Activated CD8-positive, alpha-beta memory T cell treated with anti-CD3 and anti-CD28 coated beads for 4 hours (primary cell): ENCODE results near the gene GJB4.
"Not testable (repeated sequence)": the region's sequence is repeated elsewhere in the genome, so short reads cannot be mapped to it uniquely, and the experiment has no call there.

ENCODE experiments used
- DNase-seq, 2 donors: peaks; one replicate each; pipeline ENCODE4 v3.0.0-alpha.2; 2020; ENCODE audit warnings: low read depth in 2 of 2

The GJB4 gene

DNA sequence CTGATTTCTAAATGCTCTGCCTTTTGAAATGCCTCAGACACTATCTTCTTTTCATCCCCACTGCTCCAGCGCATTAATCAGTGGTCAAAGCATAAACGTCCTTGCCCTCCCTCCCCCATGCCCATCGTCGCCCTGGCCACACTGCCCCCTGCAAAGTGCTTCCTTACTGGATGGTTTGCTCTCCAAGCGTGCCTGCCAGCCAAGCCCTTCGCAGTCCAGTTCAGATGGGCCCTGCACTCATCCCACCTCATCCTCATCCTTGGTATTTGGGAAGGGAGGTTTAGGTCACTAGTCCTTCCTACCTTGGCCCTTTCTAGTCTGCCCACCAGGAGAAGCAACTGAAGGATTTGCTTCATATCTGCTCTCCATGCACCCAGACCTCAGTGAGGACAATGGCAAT is 36.4 kb downstream of the GJB4 start:
- no peak for DNase-seq

DNA sequence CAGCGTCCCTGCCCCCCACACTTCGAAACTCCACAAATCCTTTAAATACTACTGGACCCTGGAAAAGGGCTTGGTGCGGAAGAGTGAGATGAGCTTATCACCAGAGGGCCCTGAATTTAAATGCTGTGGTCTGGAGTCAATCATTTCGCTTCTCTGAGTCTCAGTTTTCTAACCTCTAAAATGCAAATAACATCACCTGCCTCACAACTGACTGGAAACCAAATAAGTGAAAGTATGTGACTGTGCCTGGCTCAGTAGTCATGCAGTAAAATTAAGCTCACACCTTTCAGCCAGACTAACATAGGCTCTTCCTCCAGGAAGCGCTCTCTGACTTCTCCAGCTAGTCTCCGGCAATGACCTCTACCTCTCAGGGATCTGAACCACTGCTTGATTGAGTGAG is 37.5 kb downstream of the GJB4 start:
- DNase-seq = no peak

DNA sequence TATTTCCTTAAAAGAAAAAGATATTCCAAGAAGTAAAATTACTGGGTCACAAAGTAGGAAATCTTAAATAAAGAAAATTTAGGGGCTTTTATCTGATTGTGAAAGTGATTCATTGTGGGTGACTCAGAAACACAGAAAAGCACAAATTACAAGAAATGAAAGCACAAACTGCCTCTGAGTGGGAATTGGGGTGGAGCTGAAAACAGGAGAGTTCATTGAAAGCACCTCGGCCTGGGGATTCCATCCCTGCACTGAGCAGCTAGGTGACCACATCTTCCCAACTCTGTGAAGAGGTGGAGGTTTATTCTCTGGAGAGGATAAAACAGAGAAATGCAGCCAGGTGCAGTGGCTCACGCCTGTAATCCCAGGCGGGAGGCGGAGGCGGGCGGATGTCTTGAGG is 40.7 kb downstream of the GJB4 start:
- no peak for DNase-seq

DNA sequence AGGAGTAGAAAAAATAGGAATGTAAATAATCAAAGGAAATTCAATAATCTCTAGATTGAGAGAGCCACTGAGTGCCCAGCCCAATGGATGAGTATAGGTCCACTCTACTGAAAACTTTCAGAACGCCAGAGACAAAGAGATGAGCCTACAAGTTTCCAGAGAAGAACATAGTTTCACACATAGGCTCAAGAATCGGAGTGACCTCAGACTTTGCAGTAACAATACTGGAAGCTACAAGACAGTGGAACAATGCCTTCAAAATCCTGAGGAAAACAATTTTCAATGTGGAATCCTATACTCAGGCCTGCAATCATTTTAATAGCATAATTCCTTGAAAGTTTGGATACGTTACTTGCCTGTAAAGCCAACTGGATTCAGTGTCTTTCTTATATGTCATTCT is 44.2 kb downstream of the GJB4 start:
- DNase-seq = no peak

DNA sequence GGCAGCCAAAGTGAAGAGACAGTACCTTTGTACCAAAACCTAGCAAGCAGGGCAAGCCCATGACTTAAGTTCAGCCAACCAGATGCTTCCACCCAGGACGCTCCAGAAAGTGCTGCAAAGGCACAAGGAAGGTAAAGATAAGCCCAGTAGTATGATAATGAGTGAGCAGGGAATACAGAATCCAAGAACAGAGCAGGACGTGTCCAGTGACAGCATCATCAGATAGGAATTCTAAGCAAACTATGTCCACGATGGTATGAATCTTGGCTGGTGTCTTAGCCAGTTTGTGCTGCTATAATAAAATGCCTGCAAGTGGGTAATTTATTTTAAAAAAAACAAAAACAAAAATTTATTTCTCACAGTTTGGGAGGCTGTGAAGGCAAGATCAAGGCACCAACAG is 46.9 kb downstream of the GJB4 start:
- DNase-seq = no peak

DNA sequence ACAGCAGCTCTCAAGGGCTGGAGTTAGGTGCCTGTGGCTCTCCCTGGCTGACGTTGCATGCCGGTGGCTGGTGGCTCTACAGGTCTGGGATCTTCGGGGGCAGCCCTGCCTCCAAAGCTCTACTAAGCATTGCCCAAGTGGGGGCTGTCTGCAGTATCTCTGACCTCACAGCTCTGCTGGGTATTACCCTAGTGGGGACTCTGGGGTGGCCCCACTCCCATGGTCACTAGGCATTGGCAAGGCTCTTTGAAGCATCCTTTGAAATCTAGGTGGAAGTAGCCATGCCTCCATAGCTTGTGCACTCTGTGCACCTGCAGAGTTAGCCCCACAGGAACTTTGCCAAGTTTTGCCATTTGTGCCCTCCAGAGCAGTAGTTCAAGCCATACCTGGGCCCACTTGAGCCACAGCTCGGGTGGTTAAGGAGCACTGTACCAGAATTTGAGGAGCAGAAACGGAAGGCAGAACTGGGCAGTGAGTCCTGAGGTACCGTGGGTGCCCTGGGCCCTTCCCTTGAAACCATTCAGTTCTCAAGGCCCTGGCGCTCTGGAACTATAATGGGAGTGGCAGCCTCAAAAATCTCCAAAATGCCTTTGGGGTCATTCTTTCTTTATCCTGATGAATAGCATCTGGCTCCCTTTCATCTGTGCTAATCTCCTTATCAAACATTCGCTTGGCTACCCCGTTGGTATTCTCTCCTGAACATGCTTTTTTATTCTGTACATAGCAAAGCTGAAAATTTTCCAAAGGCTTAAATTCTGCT is 48.7 kb downstream of the GJB4 start:
- no peak for DNase-seq

DNA sequence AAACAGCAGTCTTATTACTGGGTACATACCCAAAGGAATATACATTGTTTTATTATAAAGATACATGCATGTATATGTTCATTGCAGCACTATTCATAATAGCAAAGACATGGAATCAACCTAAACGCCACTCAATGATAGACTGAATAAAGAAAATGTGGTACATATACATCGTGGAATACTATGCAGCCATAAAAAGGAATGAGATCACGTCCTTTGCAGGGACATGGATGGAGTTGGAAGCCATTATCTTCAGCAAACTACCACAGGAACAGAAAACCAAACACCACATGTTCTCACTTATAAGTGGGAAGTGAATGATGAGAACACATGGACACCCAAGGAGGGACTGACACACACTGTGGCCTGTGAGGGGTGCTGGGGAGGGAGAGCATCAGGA is 51.2 kb downstream of the GJB4 start:
- not testable (repeated sequence) for DNase-seq
